Mesodermal cell (in vitro differentiated cells): ENCODE data around the gene AGA.
A peak's percentile ranks its signal among the peaks of the same experiment; 100 is the strongest.

Experiments
- H3K27ac ChIP-seq: 2 replicates; pipeline ENCODE4 v1.7.0; 2013; ENCODE audit warnings: mild to moderate bottlenecking, low read depth, low read length, moderate library complexity; ENCODE audit not compliant: severe bottlenecking
- H3K36me3 ChIP-seq: 2 replicates; pipeline ENCODE4 v1.7.1; 2013; ENCODE audit warnings: mild to moderate bottlenecking, low read length, moderate library complexity; ENCODE audit not compliant: control insufficient read depth, insufficient read depth
- H3K4me1 ChIP-seq: one replicate; pipeline ENCODE4 v1.7.1; 2013; ENCODE audit warnings: mild to moderate bottlenecking, low read length; ENCODE audit not compliant: insufficient read depth, control insufficient read depth, poor library complexity, severe bottlenecking
- H3K4me3 ChIP-seq: 2 replicates; pipeline ENCODE4 v1.7.0; 2013; ENCODE audit warnings: low read length, control low read depth, mild to moderate bottlenecking; ENCODE audit not compliant: insufficient read depth, poor library complexity, severe bottlenecking; ENCODE audit errors: extremely low read depth
- H3K9me3 ChIP-seq: 2 replicates; pipeline ENCODE4 v1.7.1; 2013; ENCODE audit warnings: mild to moderate bottlenecking, low read length, moderate library complexity; ENCODE audit not compliant: control insufficient read depth
- WGBS, 2 experiments: methylation state at CpG; one replicate each; pipeline ENCODE4 v1.1.5; 2013; ENCODE audit warnings: missing lambda C conversion rate in 2 of 2; ENCODE audit not compliant: insufficient coverage in 2 of 2; 5-methylcytosine and 5-hydroxymethylcytosine counted together

AGA gene

DNA sequence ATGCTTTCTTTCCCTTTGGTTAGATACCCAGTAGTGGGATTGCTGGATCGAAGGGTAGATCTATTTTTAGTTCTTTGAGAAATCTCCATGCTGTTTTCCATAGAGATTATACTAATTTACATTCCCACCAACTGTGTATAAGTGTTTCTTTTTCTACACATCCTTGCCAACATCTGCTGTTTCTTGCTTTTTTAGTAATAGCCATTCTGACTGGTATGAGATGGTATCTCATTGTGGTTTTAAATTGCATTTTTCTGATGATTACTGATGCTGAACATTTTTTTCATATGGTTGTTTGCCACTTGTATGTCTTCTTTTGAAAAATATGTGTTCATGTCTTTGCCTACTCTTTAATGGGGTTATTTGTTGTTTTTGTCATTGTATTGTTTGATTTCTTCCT lies 6.6 kb upstream of the AGA start:
- no CpG with 5 or more reads among the region's 1 CpG for WGBS, 2 experiments
- H3K36me3 ChIP-seq, result no peaks in the 10 kb centered on the region
- H3K27ac ChIP-seq, result no peak overlapping the region
- no peak overlapping the region for H3K4me3 ChIP-seq
- no peaks in the 10 kb centered on the region for H3K9me3 ChIP-seq
- H3K4me1 ChIP-seq, result no peaks in the 10 kb centered on the region

DNA sequence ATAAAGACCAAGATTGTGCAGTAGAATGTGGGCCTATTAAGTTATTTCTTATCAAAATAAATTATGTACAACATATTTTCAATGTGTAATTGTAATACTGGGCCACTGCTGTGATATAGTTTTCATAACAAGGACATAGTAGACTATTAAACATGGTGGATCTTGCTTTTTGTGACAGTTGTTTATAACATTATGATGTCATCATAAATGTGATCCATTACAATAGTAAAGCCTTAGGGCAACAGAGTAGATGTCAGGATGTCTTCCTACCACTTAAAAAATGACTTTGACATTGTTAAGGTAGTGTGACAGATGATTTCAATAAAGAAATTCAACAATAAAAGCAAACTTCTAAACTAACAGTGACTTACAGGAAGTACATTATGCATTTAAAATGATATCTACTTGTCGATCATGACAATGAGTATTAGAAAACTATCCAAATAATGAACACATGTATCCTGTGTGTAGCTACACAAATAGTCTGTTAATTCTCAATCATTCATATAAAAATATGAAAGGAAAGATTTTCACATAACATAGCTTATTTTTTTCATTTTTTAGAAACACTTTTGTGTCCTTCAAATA lies 5.3 kb upstream of the AGA start:
- no peak overlapping the region for H3K27ac ChIP-seq
- WGBS, 2 experiments, result no CpG with 5 or more reads among the region's 1 CpG
- no peaks in the 10 kb centered on the region for H3K4me1 ChIP-seq
- no peaks in the 10 kb centered on the region for H3K36me3 ChIP-seq
- H3K9me3 ChIP-seq, result no peaks in the 10 kb centered on the region
- H3K4me3 ChIP-seq, result no peak overlapping the region

DNA sequence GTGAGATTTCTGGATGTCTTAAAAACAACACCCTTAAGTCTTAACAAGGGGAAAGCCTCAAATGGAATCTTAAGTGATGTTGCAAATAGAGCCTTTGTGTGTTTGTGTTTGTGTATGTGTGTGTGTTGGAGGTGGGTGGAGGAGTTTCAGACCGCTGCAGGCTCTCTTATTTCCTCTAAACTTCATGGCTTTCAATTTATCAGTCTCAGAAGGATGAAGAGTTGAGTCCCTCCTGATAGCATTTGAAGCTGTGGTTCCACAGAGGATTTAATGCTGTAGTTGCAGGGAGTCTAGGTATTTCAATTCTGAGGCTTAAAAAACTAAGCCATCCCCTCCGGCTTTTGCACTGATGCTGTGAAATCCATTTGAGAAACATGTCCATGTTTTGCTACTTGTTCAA lies 4.3 kb upstream of the AGA start:
- no peaks in the 10 kb centered on the region for H3K4me1 ChIP-seq
- H3K9me3 ChIP-seq, result no peaks in the 10 kb centered on the region
- 80 to 100% methylated on average over 1 of the region's 2 CpGs for WGBS, 2 experiments
- H3K4me3 ChIP-seq, result no peak overlapping the region
- H3K27ac ChIP-seq, result no peak overlapping the region
- no peaks in the 10 kb centered on the region for H3K36me3 ChIP-seq

DNA sequence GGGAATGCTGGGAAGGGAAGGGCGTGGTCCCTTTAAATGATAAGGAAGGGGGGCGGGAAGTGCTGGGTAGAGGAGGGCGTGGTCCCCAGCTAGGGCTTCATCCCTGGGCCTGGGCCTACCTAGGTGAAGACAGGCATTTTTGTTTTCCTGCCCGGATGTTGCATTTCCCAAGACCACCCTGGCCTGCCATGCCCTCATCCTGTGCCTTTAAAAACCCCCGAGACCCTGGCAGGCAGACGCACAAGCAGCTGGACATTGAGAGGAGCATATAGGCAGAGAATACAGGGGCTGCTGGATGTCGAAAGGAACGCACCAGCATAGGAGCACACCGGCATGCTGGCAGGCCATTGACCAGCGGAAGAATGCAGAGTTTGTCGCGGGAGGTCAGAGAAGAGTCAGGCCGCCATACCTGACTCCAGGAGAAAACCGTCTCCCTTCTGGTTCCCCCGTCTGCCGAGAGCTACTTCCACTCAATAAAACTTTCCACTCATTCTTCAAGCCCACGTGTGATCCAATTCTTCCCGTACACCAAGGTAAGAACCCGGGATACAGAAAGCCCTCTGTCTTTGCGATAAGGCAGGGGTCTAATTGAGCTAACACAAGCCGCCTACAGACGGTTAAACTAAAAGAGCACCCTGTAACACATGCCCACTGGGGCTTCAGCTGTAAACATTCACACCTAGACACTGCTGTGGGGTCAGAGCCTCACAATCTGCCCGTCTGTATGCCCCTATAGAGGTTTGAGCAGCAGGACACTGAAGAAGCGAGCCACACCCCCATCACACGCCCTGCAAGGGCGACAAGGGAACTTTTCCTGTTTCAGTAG lies 2.9 kb upstream of the AGA start:
- H3K9me3 ChIP-seq, result no peaks in the 10 kb centered on the region
- H3K27ac ChIP-seq, result no peak overlapping the region
- no peak overlapping the region for H3K4me3 ChIP-seq
- 93 to 95% methylated on average over 22 to 24 of the region's 26 CpGs for WGBS, 2 experiments
- no peaks in the 10 kb centered on the region for H3K36me3 ChIP-seq
- no peaks in the 10 kb centered on the region for H3K4me1 ChIP-seq

DNA sequence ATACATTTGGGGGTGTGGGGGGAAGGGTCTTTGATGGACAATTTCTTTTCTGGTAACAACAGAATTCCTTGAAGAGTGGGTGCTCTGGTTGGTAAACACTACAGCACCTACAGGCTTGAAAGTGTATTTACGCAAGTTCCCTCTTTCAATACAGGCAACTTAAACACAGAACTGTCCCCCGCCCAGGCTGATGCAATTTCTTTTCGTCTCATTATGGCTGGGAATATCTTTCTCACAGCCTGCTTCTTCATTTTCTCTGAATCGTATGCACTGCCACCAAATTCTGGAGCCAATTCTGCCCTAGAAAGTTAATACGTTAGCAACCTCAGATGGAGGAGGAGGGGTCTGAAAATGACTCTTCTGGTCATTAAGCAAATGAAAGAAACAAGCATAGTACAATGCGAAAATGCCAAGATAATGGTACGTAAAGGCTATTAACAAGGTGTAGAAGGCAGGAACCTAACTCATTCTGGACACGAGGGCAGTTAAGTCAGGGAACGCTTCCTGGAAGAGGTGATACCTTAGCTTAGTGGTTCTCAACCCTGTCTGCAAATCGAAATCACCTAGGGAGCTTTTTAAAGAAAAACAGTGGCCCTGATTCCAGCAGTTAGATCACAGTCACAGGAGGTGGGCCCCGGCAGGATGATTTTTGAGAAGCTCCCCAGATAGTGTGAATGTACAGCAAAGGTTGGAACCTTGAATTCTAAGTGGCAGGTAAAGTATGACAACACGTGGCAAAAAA lies 1.0 kb downstream of the AGA start:
- H3K4me1 ChIP-seq, result no peaks in the 10 kb centered on the region
- no peaks in the 10 kb centered on the region for H3K9me3 ChIP-seq
- peak overlapping the region; percentile 94 for H3K27ac ChIP-seq
- no peaks in the 10 kb centered on the region for H3K36me3 ChIP-seq
- peak overlapping the region; percentile 41 for H3K4me3 ChIP-seq
- 64 to 70% methylated on average over 10 to 12 of the region's 12 CpGs for WGBS, 2 experiments

DNA sequence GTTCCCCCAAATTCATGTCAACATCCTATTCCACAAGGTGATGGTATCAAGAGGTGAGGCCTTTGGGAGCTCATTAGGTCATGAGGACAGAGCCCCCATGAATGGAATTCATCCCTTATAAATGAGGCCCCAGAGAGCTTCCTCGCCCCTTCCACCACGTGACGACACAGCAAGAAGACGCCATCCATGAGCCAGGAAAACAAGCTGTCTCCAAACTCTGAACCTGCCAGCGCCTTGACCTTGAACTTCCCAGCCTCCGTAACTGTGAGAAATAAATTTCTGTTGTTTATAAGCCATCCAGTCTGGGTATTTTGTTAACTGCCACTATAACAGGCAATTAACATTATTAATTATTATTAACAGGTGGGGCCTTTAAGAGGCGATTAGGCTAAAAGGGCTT lies 5.8 kb downstream of the AGA start:
- H3K4me1 ChIP-seq, result no peaks in the 10 kb centered on the region
- H3K9me3 ChIP-seq, result no peaks in the 10 kb centered on the region
- no peaks in the 10 kb centered on the region for H3K36me3 ChIP-seq
- 88 to 91% methylated on average over 4 to 5 of the region's 7 CpGs for WGBS, 2 experiments
- H3K4me3 ChIP-seq, result no peak overlapping the region
- H3K27ac ChIP-seq, result no peak overlapping the region

DNA sequence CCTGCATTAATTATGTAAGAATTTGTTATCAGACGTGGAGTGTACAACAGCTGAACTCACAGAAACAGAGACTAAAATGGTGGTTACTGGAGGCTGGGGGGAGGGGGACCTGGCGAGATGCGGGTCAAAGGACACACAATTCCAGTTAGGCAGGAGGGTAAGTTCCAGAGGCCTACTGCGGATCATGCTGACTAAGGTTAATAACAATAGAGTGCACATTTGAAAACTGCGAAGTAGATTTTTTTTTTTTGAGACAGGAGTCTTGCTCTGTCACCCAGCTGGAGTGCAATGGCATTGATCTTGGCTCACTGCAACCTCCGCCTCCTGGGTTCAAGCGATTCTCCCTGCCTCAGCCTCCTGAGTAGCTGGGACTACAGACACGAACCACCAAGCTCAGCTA lies 7.6 kb downstream of the AGA start:
- 93 to 94% methylated on average over 6 to 7 of the region's 8 CpGs for WGBS, 2 experiments
- no peak overlapping the region for H3K4me3 ChIP-seq
- H3K36me3 ChIP-seq, result no peaks in the 10 kb centered on the region
- H3K4me1 ChIP-seq, result no peaks in the 10 kb centered on the region
- H3K9me3 ChIP-seq, result no peaks in the 10 kb centered on the region
- H3K27ac ChIP-seq, result no peak overlapping the region

DNA sequence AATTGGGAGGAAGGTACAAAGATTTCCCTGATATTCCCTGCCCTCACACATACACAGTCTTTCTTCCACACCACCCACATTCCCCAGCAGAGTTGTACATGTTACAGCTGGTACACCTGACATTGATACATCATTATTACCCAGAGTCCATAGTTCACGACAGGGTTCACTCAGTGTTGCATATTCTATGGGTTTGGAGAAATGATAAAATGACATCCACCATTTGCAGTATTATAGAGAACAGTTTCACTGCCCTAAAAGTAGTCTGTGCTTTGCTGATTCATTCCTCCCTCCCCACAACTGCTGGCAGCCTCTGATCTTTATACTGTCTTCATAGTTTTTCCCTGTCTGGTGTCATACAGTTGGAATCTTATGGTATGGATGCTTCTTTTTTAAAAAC lies 15.0 kb downstream of the AGA start:
- no peaks in the 10 kb centered on the region for H3K36me3 ChIP-seq
- H3K27ac ChIP-seq, result no peak overlapping the region
- no peak overlapping the region for H3K4me3 ChIP-seq
- WGBS, 2 experiments, result no CpG with 5 or more reads among the region's 1 CpG
- H3K9me3 ChIP-seq, result no peaks in the 10 kb centered on the region
- no peaks in the 10 kb centered on the region for H3K4me1 ChIP-seq

DNA sequence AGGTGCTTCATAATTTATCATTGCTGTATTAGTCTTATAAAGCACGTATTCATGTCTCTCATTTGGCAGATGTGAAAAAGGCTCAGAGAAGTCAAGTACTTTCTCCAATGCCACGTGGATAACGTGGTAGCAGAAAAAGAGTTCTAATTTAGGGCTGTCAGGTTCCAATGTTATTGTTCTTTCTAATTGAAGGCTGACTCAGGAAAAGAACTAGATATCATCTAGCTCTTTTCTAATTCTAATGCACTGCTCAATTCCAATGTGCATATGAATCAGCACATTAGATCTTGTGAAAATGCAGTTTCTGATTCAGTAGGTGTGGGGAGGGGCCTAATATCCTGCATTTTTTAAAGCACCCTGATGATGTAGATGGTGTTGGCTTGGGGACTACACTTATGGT lies 22.8 kb downstream of the AGA start:
- H3K9me3 ChIP-seq, result no peaks in the 10 kb centered on the region
- H3K36me3 ChIP-seq, result no peaks in the 10 kb centered on the region
- WGBS, 2 experiments, result 83 to 90% methylated on average over 2 to 3 of the region's 3 CpGs
- no peak overlapping the region for H3K4me3 ChIP-seq
- H3K4me1 ChIP-seq, result no peaks in the 10 kb centered on the region
- H3K27ac ChIP-seq, result no peak overlapping the region

DNA sequence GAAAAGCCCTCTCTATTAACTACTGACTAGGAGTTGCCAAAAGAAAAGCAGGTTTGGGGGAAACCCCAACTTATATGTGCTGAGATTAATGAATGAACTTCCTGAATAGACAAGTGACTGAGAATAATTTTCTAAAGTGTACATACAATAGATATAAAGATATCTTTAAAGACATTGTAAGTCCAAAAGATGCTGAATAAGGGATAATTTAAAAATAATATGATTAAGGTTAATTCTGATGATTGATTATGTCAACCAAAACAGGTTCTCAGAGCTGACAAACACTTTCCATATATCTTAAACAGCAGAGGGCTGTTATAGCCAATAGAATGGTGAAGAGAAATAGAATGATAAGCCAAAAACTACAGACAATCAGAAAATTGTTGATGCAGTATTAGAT lies 28.6 kb downstream of the AGA start:
- no peak overlapping the region for H3K27ac ChIP-seq
- no peaks in the 10 kb centered on the region for H3K36me3 ChIP-seq
- H3K9me3 ChIP-seq, result no peaks in the 10 kb centered on the region
- H3K4me1 ChIP-seq, result no peaks in the 10 kb centered on the region
- H3K4me3 ChIP-seq, result no peak overlapping the region

DNA sequence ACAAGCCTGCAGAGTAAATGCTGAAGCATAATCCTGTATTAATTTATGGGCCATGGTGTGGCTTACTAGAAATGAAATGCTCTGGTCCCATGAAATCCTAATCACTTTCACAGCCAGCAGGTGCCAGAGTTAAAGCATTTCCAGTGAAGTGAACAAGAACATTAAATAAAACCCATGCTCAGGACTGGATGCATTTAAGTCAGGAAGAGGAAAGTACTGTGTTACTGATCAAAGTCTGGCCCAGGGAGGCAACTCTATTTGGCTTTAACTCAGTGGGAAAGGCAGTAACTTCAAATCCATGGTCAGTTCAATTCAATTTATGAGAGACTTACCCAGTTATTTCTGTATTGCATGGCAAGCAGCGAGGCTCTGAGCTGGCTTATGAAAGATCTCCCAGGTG lies 29.2 kb downstream of the AGA start:
- no peak overlapping the region for H3K4me3 ChIP-seq
- H3K9me3 ChIP-seq, result no peaks in the 10 kb centered on the region
- WGBS, 2 experiments, result 86% methylated on average over 1 of the region's 1 CpG; no CpG with 5 or more reads in 1 of the 2 experiments
- H3K36me3 ChIP-seq, result no peaks in the 10 kb centered on the region
- no peaks in the 10 kb centered on the region for H3K4me1 ChIP-seq
- no peak overlapping the region for H3K27ac ChIP-seq
